HFF-Myc (cell line): ENCODE results near the gene SOCS1.

Source experiments
- DNase-seq: peaks from one replicate; pipeline ENCODE4 v3.0.0-alpha.2; 2011; ENCODE audit warnings: low read depth; ENCODE audit errors: extremely low read depth
- H3K4me3 ChIP-seq: replicated peaks from 2 replicates; pipeline ENCODE4 v1.5.1; 2011; ENCODE audit warnings: low read depth, mild to moderate bottlenecking, control low read depth, low read length
- CTCF ChIP-seq: IDR thresholded peaks from 2 replicates; pipeline ENCODE4 v1.5.1; 2012; ENCODE audit warnings: mild to moderate bottlenecking, low read depth, low read length, control low read depth; ENCODE audit errors: missing control alignments

SOCS1 gene

GRCh38 chr16:11211977-11212797, 43.8 kb downstream of the SOCS1 start:
- no peak for DNase-seq
- no peak overlapping the region for H3K4me3 ChIP-seq
- TF ChIP-seq CTCF = no peak

- H3K4me3 ChIP-seq = no peak overlapping the region
- DNase-seq = no peak
Observed at GRCh38 chr16:11211061-11211976, 44.7 kb downstream of the SOCS1 start.

GRCh38 chr16:11210260-11210659, 45.7 kb downstream of the SOCS1 start:
- TF ChIP-seq CTCF = no peak
- no peak overlapping the region for H3K4me3 ChIP-seq
- no peak for DNase-seq

More at GRCh38 chr16:11211061-11211976, 44.7 kb downstream of the SOCS1 start:
- no peak for TF ChIP-seq CTCF

- DNase-seq = no peak
- TF ChIP-seq CTCF = no peak
- no peak overlapping the region for H3K4me3 ChIP-seq
Observed at GRCh38 chr16:11208916-11209665, 46.9 kb downstream of the SOCS1 start.

GRCh38 chr16:11207646-11208045, 48.4 kb downstream of the SOCS1 start:
- no peak for TF ChIP-seq CTCF
- no peak for DNase-seq
- no peak overlapping the region for H3K4me3 ChIP-seq
